SK-N-SH (cell line): ENCODE measurements around the gene PDE10A. TPM values are rescaled to one million over a fixed set of nuclear protein-coding genes. Genes with fewer than 3 reads are reported as not detected.

Source experiments
- CTCF ChIA-PET: fragments of 300-600, 350-600 bp; formaldehyde crosslinking; extraction: SDS; loops from one replicate; lab custom pipeline; 2021; lab: Yijun Ruan, JAX
- POLR2A ChIA-PET: fragments of 350-600 bp; sonication (Branson Sonifier 250); formaldehyde crosslinking; extraction: SDS; loops from one replicate; lab custom pipeline; 2020; ENCODE audit warnings: antibody characterized with exemption, inconsistent platforms; lab: Yijun Ruan, JAX
- DNase-seq: peaks from one replicate; pipeline ENCODE4 v3.0.0; 2012
- H2AFZ ChIP-seq: fragments of 200-600 bp; sonication (generic); 2 replicates; pipeline ENCODE4 v1.8.1; 2016; ENCODE audit warnings: antibody characterized with exemption, mild to moderate bottlenecking, low read depth
- H3F3A ChIP-seq: fragments of 200-600 bp; sonication (generic); replicated peaks from 2 replicates; pipeline ENCODE3; 2016; ENCODE audit warnings: antibody characterized with exemption, mild to moderate bottlenecking; ENCODE audit not compliant: insufficient read depth
- H3K27ac ChIP-seq, 2 experiments: fragments of 200-500 bp in 1 of 2; fragments of 200-600 bp in 1 of 2; sonication (Bioruptor generic) in 1 of 2; sonication (generic), shearing (Covaris generic) in 1 of 2; 2 replicates each; pipeline versions ENCODE4 v1.5.1 to v1.6.1; 2014 to 2016; ENCODE audit warnings: low read depth in 2 of 2, inconsistent platforms in 1 of 2, low read length in 1 of 2, mild to moderate bottlenecking in 1 of 2, mixed read lengths in 1 of 2
- H3K27me3 ChIP-seq: fragments of 200-600 bp; sonication (generic), shearing (Covaris generic); 2 replicates; pipeline ENCODE4 v1.6.1; 2016; ENCODE audit warnings: mixed run types; ENCODE audit not compliant: insufficient read depth
- H3K36me3 ChIP-seq, 2 experiments: fragments of 200-500 bp in 1 of 2; fragments of 200-600 bp in 1 of 2; sonication (Bioruptor generic) in 1 of 2; sonication (generic) in 1 of 2; replicated peaks in 1 of 2; 2 replicates each; pipeline versions ENCODE3 to v1.5.1; 2014 to 2016; ENCODE audit warnings: low read length in 1 of 2, mild to moderate bottlenecking in 1 of 2; ENCODE audit not compliant: insufficient read depth in 2 of 2, control insufficient read depth in 1 of 2
- H3K4me1 ChIP-seq, 2 experiments: fragments of 200-500 bp in 1 of 2; fragments of 200-600 bp in 1 of 2; sonication (Bioruptor generic) in 1 of 2; sonication (generic), shearing (Covaris generic) in 1 of 2; 2 replicates each; pipeline versions ENCODE4 v1.5.1 to v1.6.1; 2014 to 2016; ENCODE audit warnings: low read depth in 1 of 2, low read length in 1 of 2, mixed run types in 1 of 2; ENCODE audit not compliant: insufficient read depth in 2 of 2, control insufficient read depth in 1 of 2
- H3K4me2 ChIP-seq: fragments of 200-600 bp; sonication (generic), shearing (Covaris generic); 2 replicates; pipeline ENCODE4 v1.6.1; 2017; ENCODE audit warnings: mixed run types
- H3K4me3 ChIP-seq, 2 experiments: fragments of 200-500 bp in 1 of 2; fragments of 200-600 bp in 1 of 2; sonication (Bioruptor generic) in 1 of 2; sonication (generic), shearing (Covaris generic) in 1 of 2; 2 replicates each; pipeline versions ENCODE4 v1.5.1 to v1.8.1; 2014 to 2016; ENCODE audit warnings: low read depth in 2 of 2, inconsistent platforms in 1 of 2, low read length in 1 of 2, mild to moderate bottlenecking in 1 of 2, mixed read lengths in 1 of 2, moderate library complexity in 1 of 2
- H3K79me2 ChIP-seq: fragments of 200-600 bp; sonication (generic); 2 replicates; pipeline ENCODE4 v1.8.1; 2017; ENCODE audit warnings: mild to moderate bottlenecking; ENCODE audit not compliant: insufficient read depth
- H3K9ac ChIP-seq: fragments of 200-600 bp; sonication (generic); 2 replicates; pipeline ENCODE4 v1.6.1; 2017; ENCODE audit warnings: mixed run types
- H3K9me2 ChIP-seq: fragments of 200-600 bp; sonication (generic); 2 replicates; pipeline ENCODE4 v1.6.1; 2017; ENCODE audit warnings: mixed run types
- H3K9me3 ChIP-seq: fragments of 200-600 bp; sonication (generic); 2 replicates; pipeline ENCODE4 v1.6.1; 2017; ENCODE audit warnings: mixed run types, mild to moderate bottlenecking, moderate library complexity
- H4K20me1 ChIP-seq: fragments of 200-600 bp; sonication (generic); 2 replicates; pipeline ENCODE4 v1.6.1; 2017; ENCODE audit warnings: mild to moderate bottlenecking, mixed run types; ENCODE audit not compliant: insufficient read depth
- CHD2 ChIP-seq: fragments of 150-350 bp; IDR thresholded peaks from 2 replicates; pipeline ENCODE4 v1.6.1; 2018; ENCODE audit warnings: low read length; ENCODE audit not compliant: partially characterized antibody
- EP300 ChIP-seq, 2 experiments: IDR thresholded peaks; 2 replicates each; pipeline versions ENCODE4 v1.4.0 to v1.6.1; 2012; ENCODE audit warnings: borderline replicate concordance in 1 of 2, low read depth in 1 of 2, low read length in 1 of 2
- GABPA ChIP-seq: IDR thresholded peaks from 2 replicates; pipeline ENCODE4 v1.4.0; 2012; ENCODE audit warnings: low read depth, mild to moderate bottlenecking
- GATA2 ChIP-seq: sonication (generic); formaldehyde crosslinking; IDR thresholded peaks from 2 replicates; pipeline ENCODE4 v1.5.0; 2020; ENCODE audit warnings: mild to moderate bottlenecking, missing genetic modification reagents
- IRF3 ChIP-seq: fragments of 150-350 bp; IDR thresholded peaks from 2 replicates; pipeline ENCODE4 v1.6.1; 2016; ENCODE audit warnings: mild to moderate bottlenecking, low read depth, low read length
- JUND ChIP-seq: IDR thresholded peaks from 2 replicates; pipeline ENCODE4 v1.4.0; 2012
- MEF2A ChIP-seq: IDR thresholded peaks from 2 replicates; pipeline ENCODE4 v1.4.0; 2012; ENCODE audit warnings: low read depth, borderline replicate concordance
- NFIC ChIP-seq: IDR thresholded peaks from 2 replicates; pipeline ENCODE4 v1.4.0; 2012; ENCODE audit warnings: borderline replicate concordance
- NRF1 ChIP-seq: IDR thresholded peaks from 2 replicates; pipeline ENCODE4 v1.6.1; 2012; ENCODE audit warnings: low read depth, mild to moderate bottlenecking, low read length
- POLR2AphosphoS5 ChIP-seq: IDR thresholded peaks from 2 replicates; pipeline ENCODE4 v1.6.1; 2012; ENCODE audit warnings: low read depth, low read length
- RCOR1 ChIP-seq: fragments of 150-350 bp; IDR thresholded peaks from 2 replicates; pipeline ENCODE4 v1.6.1; 2017; ENCODE audit warnings: antibody characterized with exemption, low read length
- RXRA ChIP-seq: IDR thresholded peaks from 2 replicates; pipeline ENCODE4 v1.4.0; 2012; ENCODE audit warnings: low read depth, mild to moderate bottlenecking, borderline replicate concordance
- SMC3 ChIP-seq: IDR thresholded peaks from 2 replicates; pipeline ENCODE4 v1.6.1; 2012; ENCODE audit warnings: low read depth, low read length, improper control_type of control experiment
- USF2 ChIP-seq: fragments of 150-350 bp; IDR thresholded peaks from 2 replicates; pipeline ENCODE4 v1.6.1; 2017; ENCODE audit warnings: antibody characterized with exemption, low read length, low read depth, borderline replicate concordance
- ZBTB33 ChIP-seq: IDR thresholded peaks from 2 replicates; pipeline ENCODE4 v1.4.0; 2012; ENCODE audit warnings: low read depth, borderline replicate concordance
- WGBS: methylation state at CpG from one replicate; pipeline ENCODE4 v1.1.6; 2017; ENCODE audit warnings: low lambda C conversion rate; 5-methylcytosine and 5-hydroxymethylcytosine counted together
- polyA plus RNA-seq, 3 experiments: library from polyadenylated mRNA; depleted of rRNA; stranded (reverse); fragments of >200 nt; gene quantifications; 2 replicates each; pipeline ENCODE4 v1.2.3, GENCODE V29; 2012

Gene PDE10A
- polyA plus RNA-seq, 1 of the 3 experiments (the other 2 are of a cell fraction) = 0.43 TPM

GRCh38 chr6:165306955-165307354 is 356.1 kb downstream of the PDE10A start (continued):
- TF ChIP-seq EP300 (IDR thresholded peaks at IDR 0.05; ENCODE audit: borderline replicate concordance in 1 of 2, low read depth in 1 of 2, low read length in 1 of 2) = no peak

- POLR2A ChIA-PET = no interaction called here
- DNase-seq = no peak
- WGBS = 65% methylated on average over 23 of the region's 38 CpGs
Measured at GRCh38 chr6:165301372-165302246, 361.4 kb downstream of the PDE10A start.

GRCh38 chr6:165300422-165300936 is 362.6 kb downstream of the PDE10A start:
- H3K9me2 ChIP-seq = no peaks in the 10 kb centered on the region
- H2AFZ ChIP-seq = no peak overlapping the region
- H3K9ac ChIP-seq = no peak overlapping the region
- CTCF ChIA-PET = no interaction called here
- no peaks in the 10 kb centered on the region for H3K9me3 ChIP-seq
- H3K4me1 ChIP-seq = no peaks in the 10 kb centered on the region
- no peak overlapping the region for H3K4me2 ChIP-seq
- H3K79me2 ChIP-seq = no peaks in the 10 kb centered on the region
- H3F3A ChIP-seq = no peaks in the 10 kb centered on the region
- WGBS = 41% methylated on average over 13 of the region's 13 CpGs
- no peaks in the 10 kb centered on the region for H3K36me3 ChIP-seq
- DNase-seq = no peak
- POLR2A ChIA-PET = no interaction called here
- no peak overlapping the region for H3K4me3 ChIP-seq
- H3K27me3 ChIP-seq = no peaks in the 10 kb centered on the region
- H4K20me1 ChIP-seq = no peaks in the 10 kb centered on the region
- no peak overlapping the region for H3K27ac ChIP-seq
- TF ChIP-seq RCOR1 = no peak
- TF ChIP-seq CHD2 = no peak
- no peak for TF ChIP-seq GABPA
- TF ChIP-seq IRF3 = no peak
- no peak for TF ChIP-seq ZBTB33
- no peak for TF ChIP-seq GATA2
- no peak for TF ChIP-seq JUND
- TF ChIP-seq RXRA = no peak
- no peak for TF ChIP-seq MEF2A
- TF ChIP-seq SMC3 = no peak
- TF ChIP-seq POLR2AphosphoS5 = no peak
- TF ChIP-seq USF2 = no peak
- no peak for TF ChIP-seq NFIC

More at GRCh38 chr6:165301372-165302246, 361.4 kb downstream of the PDE10A start:
- Histone ChIP-seq H3K9me2 (no peaks in the 10 kb centered on the region), H3K9ac (no peak overlapping the region), H3K4me2 (no peak overlapping the region), H3K27ac (no peak overlapping the region), H4K20me1 (no peaks in the 10 kb centered on the region), H3K27me3 (no peaks in the 10 kb centered on the region), H3K79me2 (no peaks in the 10 kb centered on the region), H3K4me1 (no peaks in the 10 kb centered on the region), H3K9me3 (no peaks in the 10 kb centered on the region), H3F3A (no peaks in the 10 kb centered on the region), H3K36me3 (no peaks in the 10 kb centered on the region), H3K4me3 (no peak overlapping the region), H2AFZ (no peak overlapping the region)
- no peak for TF ChIP-seq NRF1
- no peak for TF ChIP-seq MEF2A
- CTCF ChIA-PET = no interaction called here
